ENCODE results near the gene CNDP1.

CNDP1 gene

DNA sequence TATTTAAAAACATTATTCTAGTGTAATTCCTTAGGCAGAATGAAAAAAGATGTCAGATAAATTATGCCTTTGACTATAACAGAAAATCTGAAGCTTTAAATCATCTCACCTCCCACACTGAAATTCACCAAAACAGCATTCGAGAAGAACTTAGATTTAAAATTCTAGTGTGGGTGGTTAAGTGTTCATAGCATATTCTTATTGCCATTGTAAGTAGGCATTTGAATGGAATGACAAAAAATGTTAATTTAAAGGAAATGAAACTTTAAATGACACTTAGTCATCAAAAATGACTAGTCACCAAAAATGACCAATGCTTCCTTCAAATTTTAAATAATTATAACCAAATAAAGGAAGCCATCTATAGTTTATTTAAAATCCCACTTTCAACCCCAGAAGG, 56.4 kb downstream of the CNDP1 start:
- no peak overlapping the region for H3K27ac ChIP-seq (ENCODE audit: low read depth, low read length)
- no peak overlapping the region for H3K9ac ChIP-seq (ENCODE audit: low read depth, low read length)
- no peak overlapping the region for H3K4me3 ChIP-seq (ENCODE audit: low read depth, low read length)
- H3K9me3 ChIP-seq (ENCODE audit: control insufficient read depth, insufficient read depth, low read length): no peaks in the 10 kb centered on the region
- no peaks in the 10 kb centered on the region for H3K4me1 ChIP-seq (ENCODE audit: control insufficient read depth, insufficient read depth, low read length)
- H3K27me3 ChIP-seq (ENCODE audit: control insufficient read depth, insufficient read depth, low read length): peaks cover 5% of the 10 kb centered on the region
- peaks cover 6% of the 10 kb centered on the region for H3K36me3 ChIP-seq (ENCODE audit: control insufficient read depth, insufficient read depth, low read length)

DNA sequence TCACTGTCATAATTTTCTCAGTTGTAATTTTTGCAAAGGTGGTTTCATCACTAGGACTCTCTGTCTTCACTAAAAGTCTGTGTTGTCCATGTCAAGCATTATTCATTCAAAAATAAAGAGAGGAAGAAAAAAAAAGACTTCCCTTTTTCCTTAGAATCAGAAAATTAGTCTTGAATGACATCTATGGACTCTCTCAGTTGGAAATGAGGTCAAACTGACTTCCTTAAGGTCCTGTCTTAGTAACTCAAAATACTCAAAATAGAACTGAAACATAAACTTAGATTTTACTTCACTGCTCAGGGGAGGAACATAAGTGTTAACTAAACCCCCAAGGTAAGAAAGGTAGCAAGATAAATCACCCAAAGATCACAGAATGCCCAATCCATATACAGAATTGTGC, 61.1 kb downstream of the CNDP1 start:
- H3K9me3 ChIP-seq (ENCODE audit: control insufficient read depth, insufficient read depth, low read length): no peaks in the 10 kb centered on the region
- no peak overlapping the region for H3K4me3 ChIP-seq (ENCODE audit: low read depth, low read length)
- peaks cover 9% of the 10 kb centered on the region for H3K36me3 ChIP-seq (ENCODE audit: control insufficient read depth, insufficient read depth, low read length)
- no peak overlapping the region for H3K27ac ChIP-seq (ENCODE audit: low read depth, low read length)
- H3K9ac ChIP-seq (ENCODE audit: low read depth, low read length): no peak overlapping the region
- H3K4me1 ChIP-seq (ENCODE audit: control insufficient read depth, insufficient read depth, low read length): peaks cover 13% of the 10 kb centered on the region
- H3K27me3 ChIP-seq (ENCODE audit: control insufficient read depth, insufficient read depth, low read length): peaks cover 10% of the 10 kb centered on the region; the same call in 1 of the 2 replicates

DNA sequence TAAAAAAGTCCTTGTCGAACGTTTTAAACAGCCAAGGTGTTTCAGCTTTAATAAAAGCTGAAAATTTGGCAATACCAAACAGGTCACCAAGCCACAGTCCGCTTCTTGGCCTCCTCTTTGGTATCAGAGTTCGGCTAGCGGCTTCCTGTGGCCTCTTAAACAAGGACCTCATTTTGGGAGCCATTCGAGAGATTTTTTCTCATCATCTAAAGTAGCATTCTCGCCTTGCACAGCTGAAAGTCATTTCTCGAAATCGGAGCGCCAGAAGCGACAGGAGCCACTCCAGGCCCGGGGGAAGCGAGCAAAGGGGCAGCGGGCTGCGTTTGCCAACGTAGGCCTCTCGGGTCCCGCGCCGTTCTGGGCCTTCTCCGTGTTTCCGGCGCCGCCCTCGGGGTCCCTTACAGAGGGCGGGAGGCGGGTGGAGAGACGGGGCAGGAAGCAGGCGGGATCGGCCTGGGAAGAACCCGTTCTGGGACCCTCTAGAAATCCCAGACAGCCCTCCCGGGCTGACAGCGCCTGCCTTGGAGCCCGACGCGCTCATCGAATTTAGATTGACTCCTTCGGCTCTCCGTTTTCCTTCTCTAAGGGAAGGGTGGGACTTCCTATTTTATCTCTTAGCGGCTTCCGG, 62.8 kb downstream of the CNDP1 start:
- Histone ChIP-seq H3K27me3 (ENCODE audit: control insufficient read depth, insufficient read depth, low read length) (peaks cover 10% of the 10 kb centered on the region; the same call in 1 of the 2 replicates), H3K4me1 (ENCODE audit: control insufficient read depth, insufficient read depth, low read length) (peaks cover 13% of the 10 kb centered on the region), H3K9ac (ENCODE audit: low read depth, low read length) (peak overlapping the region; percentile 85), H3K9me3 (ENCODE audit: control insufficient read depth, insufficient read depth, low read length) (no peaks in the 10 kb centered on the region), H3K4me3 (ENCODE audit: low read depth, low read length) (peak overlapping the region; percentile 87), H3K36me3 (ENCODE audit: control insufficient read depth, insufficient read depth, low read length) (peaks cover 9% of the 10 kb centered on the region), H3K27ac (ENCODE audit: low read depth, low read length) (peak overlapping the region; percentile 91)

DNA sequence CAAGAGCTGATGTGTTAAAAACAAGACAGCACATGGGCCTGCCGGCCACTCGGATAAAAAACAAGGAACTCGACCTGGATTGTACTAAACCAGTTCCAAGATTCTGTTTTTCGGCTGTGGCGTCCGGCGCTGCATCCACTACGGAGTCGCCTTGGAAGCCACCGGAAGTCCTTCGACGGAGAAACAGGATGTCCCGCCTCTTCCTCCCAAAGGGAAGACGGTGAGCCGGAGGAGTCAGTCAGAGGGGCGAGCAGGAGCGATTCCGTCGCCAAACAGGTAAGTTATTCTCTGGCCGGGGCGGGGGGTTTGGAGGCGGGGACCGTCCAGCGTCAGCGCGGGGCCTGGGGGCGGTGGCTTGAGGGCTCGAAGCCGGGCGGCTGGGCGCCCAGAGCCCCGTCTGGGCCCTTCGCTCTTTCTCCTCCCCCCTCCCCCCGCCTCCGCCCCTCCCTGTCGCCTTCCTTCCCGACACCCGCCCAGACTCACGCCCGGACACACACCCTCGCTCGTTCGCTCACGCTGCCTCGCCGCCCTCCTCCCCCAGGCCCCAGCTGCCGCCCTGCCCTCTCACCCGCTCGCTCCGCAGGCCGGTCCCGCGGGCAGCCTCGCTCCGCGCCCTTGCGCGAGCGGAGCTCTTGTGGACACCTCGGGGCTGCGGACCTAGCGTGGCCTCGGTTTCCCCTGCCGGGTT, 63.5 kb downstream of the CNDP1 start, which contains the start of gene ZNF407:
Gene ZNF407 (plus strand): TSS at position 209 of the 688 bp plus-strand sequence. CDS start 33,150 bp downstream, outside the sequence.
- Histone ChIP-seq H3K4me3 (ENCODE audit: low read depth, low read length) (peak within 1 kb of the TSS; percentile 87), H3K9ac (ENCODE audit: low read depth, low read length) (peak within 1 kb of the TSS; percentile 85), H3K4me1 (ENCODE audit: control insufficient read depth, insufficient read depth, low read length) (peaks cover 13% of the 10 kb centered on the region), H3K27me3 (ENCODE audit: control insufficient read depth, insufficient read depth, low read length) (peaks cover 10% of the 10 kb centered on the region; the same call in 1 of the 2 replicates), H3K9me3 (ENCODE audit: control insufficient read depth, insufficient read depth, low read length) (no peaks in the 10 kb centered on the region), H3K36me3 (ENCODE audit: control insufficient read depth, insufficient read depth, low read length) (peaks cover 9% of the 10 kb centered on the region), H3K27ac (ENCODE audit: low read depth, low read length) (peak within 1 kb of the TSS; percentile 91)

DNA sequence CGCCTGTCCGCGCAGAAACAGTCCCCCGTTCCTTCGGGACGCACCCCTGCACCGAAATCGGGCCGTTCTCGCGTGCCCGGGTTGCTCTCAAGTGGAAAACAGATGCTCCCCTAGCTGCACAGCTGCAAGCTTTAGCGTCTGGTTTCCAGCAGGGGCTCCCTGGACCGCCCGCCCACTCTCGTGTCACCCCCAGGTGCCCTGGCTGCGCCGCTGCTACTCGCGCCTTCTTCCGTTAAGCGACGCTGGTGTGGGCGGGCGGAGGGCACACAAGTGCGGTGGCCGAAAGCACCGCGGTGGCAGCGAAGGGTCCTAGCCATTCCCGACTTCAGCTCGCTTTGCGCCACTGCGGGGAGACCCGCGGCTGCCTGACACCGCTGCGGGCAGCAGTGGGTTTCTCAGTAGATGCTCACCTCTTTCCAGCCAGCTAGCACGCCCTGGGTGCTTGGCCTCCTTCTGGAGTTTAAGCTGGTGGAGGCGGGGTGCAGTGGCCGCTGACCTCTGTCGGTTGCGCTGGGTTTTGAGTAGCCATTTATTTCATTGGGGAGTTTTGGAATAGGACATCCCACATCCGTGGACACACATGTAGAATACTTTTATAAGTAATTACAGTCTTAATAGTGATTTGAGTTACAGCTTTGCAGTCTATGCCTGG, 64.2 kb downstream of the CNDP1 start:
- Histone ChIP-seq H3K4me3 (ENCODE audit: low read depth, low read length) (peak overlapping the region; percentile 87), H3K27me3 (ENCODE audit: control insufficient read depth, insufficient read depth, low read length) (peaks cover 10% of the 10 kb centered on the region; the same call in 1 of the 2 replicates), H3K9me3 (ENCODE audit: control insufficient read depth, insufficient read depth, low read length) (no peaks in the 10 kb centered on the region), H3K4me1 (ENCODE audit: control insufficient read depth, insufficient read depth, low read length) (peaks cover 13% of the 10 kb centered on the region), H3K9ac (ENCODE audit: low read depth, low read length) (peak overlapping the region; percentile 63), H3K27ac (ENCODE audit: low read depth, low read length) (peak overlapping the region; percentile 91), H3K36me3 (ENCODE audit: control insufficient read depth, insufficient read depth, low read length) (peaks cover 4% of the 10 kb centered on the region; the same call in 1 of the 2 replicates)

DNA sequence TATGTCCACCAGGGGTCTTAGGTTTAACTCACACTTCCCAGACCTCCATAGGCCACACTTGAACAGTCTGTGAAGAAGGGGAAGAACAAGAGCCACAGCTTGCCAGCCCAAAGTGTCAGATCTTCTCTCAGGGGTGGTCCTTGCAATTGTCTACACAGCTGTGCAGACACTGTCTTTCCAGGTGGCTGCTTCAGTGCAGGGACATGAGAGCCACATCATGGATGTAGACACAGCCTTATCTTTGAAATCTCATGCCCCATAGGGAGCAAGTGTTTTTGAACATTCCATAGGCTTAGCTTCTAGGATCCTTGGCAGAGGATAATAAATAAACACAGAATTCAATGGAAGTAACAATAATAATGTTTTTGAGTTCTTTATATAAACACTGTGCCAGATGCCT, 70.1 kb downstream of the CNDP1 start:
- Histone ChIP-seq H3K4me3 (ENCODE audit: low read depth, low read length) (no peak overlapping the region), H3K9ac (ENCODE audit: low read depth, low read length) (no peak overlapping the region), H3K9me3 (ENCODE audit: control insufficient read depth, insufficient read depth, low read length) (no peaks in the 10 kb centered on the region), H3K27me3 (ENCODE audit: control insufficient read depth, insufficient read depth, low read length) (peaks cover 6% of the 10 kb centered on the region; the same call in 1 of the 2 replicates), H3K27ac (ENCODE audit: low read depth, low read length) (no peak overlapping the region), H3K36me3 (ENCODE audit: control insufficient read depth, insufficient read depth, low read length) (no peaks in the 10 kb centered on the region), H3K4me1 (ENCODE audit: control insufficient read depth, insufficient read depth, low read length) (peaks cover 3% of the 10 kb centered on the region; the same call in 1 of the 2 replicates)

DNA sequence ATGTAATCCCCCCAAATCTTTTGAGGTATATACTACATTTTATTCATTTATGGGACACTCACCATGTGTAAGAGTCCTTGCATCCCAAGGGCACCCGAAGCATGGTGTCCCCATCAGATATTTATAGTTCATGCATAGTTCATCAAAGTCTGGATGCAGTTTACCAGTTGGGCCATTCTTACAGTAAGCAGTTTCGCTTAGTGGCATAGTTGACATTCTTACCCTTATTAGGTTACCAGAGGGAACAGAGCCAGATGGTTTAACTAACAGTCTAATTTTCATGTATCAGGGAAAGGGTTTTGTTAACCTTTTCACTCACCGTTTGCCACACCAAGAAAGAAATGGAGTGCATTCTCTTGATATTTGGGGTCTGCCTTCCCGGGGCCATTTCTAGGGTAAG, 70.5 kb downstream of the CNDP1 start:
- no peak overlapping the region for H3K4me3 ChIP-seq (ENCODE audit: low read depth, low read length)
- 0 out of 2 replicates have a peak, but pooled peaks cover 2% of the 10 kb centered on the region for H3K27me3 ChIP-seq (ENCODE audit: control insufficient read depth, insufficient read depth, low read length)
- no peak overlapping the region for H3K27ac ChIP-seq (ENCODE audit: low read depth, low read length)
- no peaks in the 10 kb centered on the region for H3K36me3 ChIP-seq (ENCODE audit: control insufficient read depth, insufficient read depth, low read length)
- H3K9ac ChIP-seq (ENCODE audit: low read depth, low read length): no peak overlapping the region
- H3K9me3 ChIP-seq (ENCODE audit: control insufficient read depth, insufficient read depth, low read length): no peaks in the 10 kb centered on the region
- peaks cover 3% of the 10 kb centered on the region; the same call in 1 of the 2 replicates for H3K4me1 ChIP-seq (ENCODE audit: control insufficient read depth, insufficient read depth, low read length)

DNA sequence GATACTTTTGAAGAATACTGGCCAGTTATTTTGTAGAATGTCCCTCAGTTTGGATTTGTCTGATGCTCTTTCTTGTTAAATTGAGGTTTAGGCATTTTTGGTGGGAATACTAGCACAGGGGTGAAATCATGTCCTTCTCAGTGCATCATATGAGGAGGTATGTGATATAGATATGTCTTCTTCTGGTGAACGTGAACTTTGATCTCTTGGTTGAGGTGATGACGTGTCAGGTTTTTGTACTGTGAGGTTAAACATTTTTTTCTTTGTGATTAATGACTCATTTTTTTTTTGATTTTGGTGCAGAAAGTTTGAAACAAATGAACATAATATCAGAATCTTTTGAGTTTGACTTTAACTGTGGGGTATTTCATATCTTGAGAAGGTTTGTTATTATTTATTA, 74.4 kb downstream of the CNDP1 start:
- Histone ChIP-seq H3K4me1 (ENCODE audit: control insufficient read depth, insufficient read depth, low read length) (peaks cover 3% of the 10 kb centered on the region; the same call in 1 of the 2 replicates), H3K9ac (ENCODE audit: low read depth, low read length) (no peak overlapping the region), H3K27me3 (ENCODE audit: control insufficient read depth, insufficient read depth, low read length) (no peaks in the 10 kb centered on the region), H3K4me3 (ENCODE audit: low read depth, low read length) (no peak overlapping the region), H3K27ac (ENCODE audit: low read depth, low read length) (no peak overlapping the region), H3K9me3 (ENCODE audit: control insufficient read depth, insufficient read depth, low read length) (no peaks in the 10 kb centered on the region), H3K36me3 (ENCODE audit: control insufficient read depth, insufficient read depth, low read length) (no peaks in the 10 kb centered on the region)

DNA sequence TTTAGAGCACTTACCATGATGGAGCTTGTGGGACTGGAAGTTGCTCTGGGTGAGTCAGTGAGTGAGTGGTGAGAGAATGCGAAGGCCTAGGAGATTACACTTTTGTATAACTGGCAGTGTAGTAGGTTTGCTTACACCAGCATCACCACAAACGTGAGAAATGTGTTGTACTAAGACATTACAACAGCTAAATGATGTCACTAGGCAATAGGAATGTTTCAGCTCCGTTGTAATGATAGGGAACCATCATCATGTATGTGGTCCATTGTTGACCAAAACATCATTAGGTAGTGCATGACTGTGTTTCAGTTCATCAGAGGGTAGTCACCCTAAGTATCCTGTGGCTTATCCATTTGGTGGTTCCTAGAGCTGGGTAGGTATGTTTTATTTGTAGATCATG, 75.2 kb downstream of the CNDP1 start:
- Histone ChIP-seq H3K4me3 (ENCODE audit: low read depth, low read length) (no peak overlapping the region), H3K36me3 (ENCODE audit: control insufficient read depth, insufficient read depth, low read length) (no peaks in the 10 kb centered on the region), H3K9ac (ENCODE audit: low read depth, low read length) (no peak overlapping the region), H3K9me3 (ENCODE audit: control insufficient read depth, insufficient read depth, low read length) (no peaks in the 10 kb centered on the region), H3K4me1 (ENCODE audit: control insufficient read depth, insufficient read depth, low read length) (peaks cover 3% of the 10 kb centered on the region; the same call in 1 of the 2 replicates), H3K27me3 (ENCODE audit: control insufficient read depth, insufficient read depth, low read length) (no peaks in the 10 kb centered on the region), H3K27ac (ENCODE audit: low read depth, low read length) (no peak overlapping the region)

DNA sequence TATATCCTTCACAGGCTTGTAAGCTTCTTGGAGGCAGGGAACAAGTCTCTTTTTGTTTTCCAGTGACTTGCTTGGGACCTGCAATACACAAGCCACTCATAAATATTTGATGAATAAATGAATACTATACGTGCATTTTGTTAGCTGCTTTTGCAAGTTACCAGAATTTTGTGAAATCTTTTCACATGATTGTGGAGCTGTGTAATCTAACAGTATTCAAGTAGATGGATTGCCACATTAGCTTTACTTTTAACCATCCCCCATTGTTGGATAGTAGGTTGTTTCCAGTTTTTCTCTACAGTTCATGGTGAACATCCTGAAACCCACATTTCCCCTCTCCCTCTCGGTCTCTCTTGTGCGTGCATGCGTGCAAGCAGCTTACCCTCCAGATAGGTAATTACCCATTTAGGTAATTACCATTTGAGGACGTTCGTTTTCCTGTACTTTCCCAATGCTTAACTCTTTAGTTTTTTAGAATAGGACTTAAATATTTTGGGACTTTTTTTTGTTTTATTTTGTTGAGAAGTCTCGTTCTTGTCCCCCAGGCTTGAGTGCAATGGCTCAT, 75.8 kb downstream of the CNDP1 start:
- Histone ChIP-seq H3K9ac (ENCODE audit: low read depth, low read length) (no peak overlapping the region), H3K27me3 (ENCODE audit: control insufficient read depth, insufficient read depth, low read length) (no peaks in the 10 kb centered on the region)

More for the DNA sequence above, 75.8 kb downstream of the CNDP1 start:
- Histone ChIP-seq H3K27ac (ENCODE audit: low read depth, low read length) (no peak overlapping the region), H3K4me1 (ENCODE audit: control insufficient read depth, insufficient read depth, low read length) (peaks cover 1% of the 10 kb centered on the region; the same call in 1 of the 2 replicates), H3K4me3 (ENCODE audit: low read depth, low read length) (no peak overlapping the region), H3K9me3 (ENCODE audit: control insufficient read depth, insufficient read depth, low read length) (no peaks in the 10 kb centered on the region), H3K36me3 (ENCODE audit: control insufficient read depth, insufficient read depth, low read length) (no peaks in the 10 kb centered on the region)
